Peyer's patch (tissue), 4 donors: Measurements from ENCODE around the gene HCRT. TPM values are rescaled to one million over a fixed set of nuclear protein-coding genes. Genes with fewer than 3 reads are reported as not detected.

Source experiments
- DNase-seq, 3 donors: peaks; one replicate each; pipeline ENCODE4 v3.0.0-alpha.2; 2017 to 2019
- H3K27ac ChIP-seq, 4 donors: fragments of 200-600 bp; sonication (generic); one replicate each; pipeline ENCODE4 v1.5.1; 2016 to 2019
- H3K27me3 ChIP-seq, 2 donors: fragments of 200-600 bp; sonication (generic); one replicate each; pipeline ENCODE4 v1.5.1; 2019
- H3K36me3 ChIP-seq, 3 donors: fragments of 200-600 bp; sonication (generic); one replicate each; pipeline ENCODE4 v1.5.1; 2016 to 2019
- H3K4me1 ChIP-seq, 4 donors: fragments of 200-600 bp; sonication (generic); one replicate each; pipeline ENCODE4 v1.5.1; 2016 to 2019
- H3K4me3 ChIP-seq, 4 donors: fragments of 200-600 bp; sonication (generic); 1 replicate in 3 of 4; 2 replicates in 1 of 4; pipeline ENCODE4 v1.5.1; 2016 to 2019; ENCODE audit warnings: mild to moderate bottlenecking in 1 of 4
- H3K9me3 ChIP-seq, 4 donors: fragments of 200-600 bp; sonication (generic); one replicate each; pipeline ENCODE4 v1.5.1; 2016 to 2019; ENCODE audit warnings: mild to moderate bottlenecking in 1 of 4
- CTCF ChIP-seq, 6 experiments: fragments of 450-650 bp in 4 of 6; fragments of 200-600 bp in 2 of 6; sonication (generic) in 1 of 6; IDR thresholded peaks; one replicate each; pipeline ENCODE4 v1.5.1; 2017 to 2019; ENCODE audit warnings: antibody characterized with exemption in 6 of 6, mild to moderate bottlenecking in 3 of 6, moderate library complexity in 1 of 6
- POLR2A ChIP-seq, 2 donors: fragments of 450-650 bp; IDR thresholded peaks; one replicate each; pipeline ENCODE4 v1.5.1; 2017; ENCODE audit warnings: antibody characterized with exemption in 2 of 2, mild to moderate bottlenecking in 2 of 2, moderate library complexity in 2 of 2
- total RNA-seq, 4 donors: library from RNA; depleted of rRNA; stranded (reverse); fragments of >200 nt; gene quantifications; one replicate each; pipeline ENCODE4 v1.1.0, GENCODE V29; 2016

The HCRT gene
- total RNA-seq, 4 donors from 2014 or later, result not detected

GRCh38 chr17:42179335-42179734 is 5.9 kb downstream of the HCRT start:
- Histone ChIP-seq H3K4me1 (peaks cover 0 to 29% (median 21%) of the 10 kb centered on the region in 4 donors), H3K9me3 (no peaks in the 10 kb centered on the region), H3K27ac (no peak overlapping the region), H3K27me3 (peaks cover 0 to 14% of the 10 kb centered on the region in 2 donors), H3K36me3 (no peaks in the 10 kb centered on the region), H3K4me3 (no peak overlapping the region)
- no peak for DNase-seq
- no peak for TF ChIP-seq CTCF (IDR thresholded peaks at IDR 0.05)
- TF ChIP-seq POLR2A (IDR thresholded peaks at IDR 0.05), result no peak

- Histone ChIP-seq H3K27ac (peak overlapping the region in 1 of 4 donors; percentile 11), H3K36me3 (no peaks in the 10 kb centered on the region), H3K27me3 (peaks cover 0 to 14% of the 10 kb centered on the region in 2 donors), H3K4me3 (no peak overlapping the region), H3K9me3 (no peaks in the 10 kb centered on the region), H3K4me1 (peaks cover 0 to 26% (median 20%) of the 10 kb centered on the region in 4 donors)
- no peak for TF ChIP-seq CTCF (IDR thresholded peaks at IDR 0.05)
- DNase-seq, result peak in 2 of 3 donors; percentile 41 to 67
Observed at GRCh38 chr17:42178817-42179216, 6.4 kb downstream of the HCRT start.

- no peak for TF ChIP-seq POLR2A (IDR thresholded peaks at IDR 0.05)
- TF ChIP-seq CTCF (IDR thresholded peaks at IDR 0.05), result no peak
- Histone ChIP-seq H3K4me1 (peaks cover 0 to 25% (median 12%) of the 10 kb centered on the region in 4 donors), H3K27ac (no peak overlapping the region), H3K4me3 (no peak overlapping the region), H3K27me3 (peaks cover 0 to 14% of the 10 kb centered on the region in 2 donors), H3K9me3 (no peaks in the 10 kb centered on the region), H3K36me3 (no peaks in the 10 kb centered on the region)
- no peak for DNase-seq
Observed at GRCh38 chr17:42177684-42178083, 7.6 kb downstream of the HCRT start.

GRCh38 chr17:42174126-42174783 is 11.0 kb downstream of the HCRT start:
- no peak for TF ChIP-seq CTCF (IDR thresholded peaks at IDR 0.05)
- H3K27ac ChIP-seq, result no peak overlapping the region
- peaks cover 0 to 9% (median 0%) of the 10 kb centered on the region in 4 donors for H3K4me1 ChIP-seq
- no peak for DNase-seq
- H3K4me3 ChIP-seq, result no peak overlapping the region
- H3K36me3 ChIP-seq, result no peaks in the 10 kb centered on the region
- H3K27me3 ChIP-seq, result no peaks in the 10 kb centered on the region
- no peaks in the 10 kb centered on the region for H3K9me3 ChIP-seq

GRCh38 chr17:42171831-42172230 is 13.4 kb downstream of the HCRT start:
- Histone ChIP-seq H3K27ac (no peak overlapping the region), H3K36me3 (no peaks in the 10 kb centered on the region), H3K9me3 (no peaks in the 10 kb centered on the region), H3K4me1 (no peaks in the 10 kb centered on the region), H3K4me3 (no peak overlapping the region), H3K27me3 (no peaks in the 10 kb centered on the region)
- TF ChIP-seq CTCF (IDR thresholded peaks at IDR 0.05), result no peak
- TF ChIP-seq POLR2A (IDR thresholded peaks at IDR 0.05), result no peak
- no peak for DNase-seq
